Measurements from ENCODE around the gene SH3GL1.

The SH3GL1 gene

DNA sequence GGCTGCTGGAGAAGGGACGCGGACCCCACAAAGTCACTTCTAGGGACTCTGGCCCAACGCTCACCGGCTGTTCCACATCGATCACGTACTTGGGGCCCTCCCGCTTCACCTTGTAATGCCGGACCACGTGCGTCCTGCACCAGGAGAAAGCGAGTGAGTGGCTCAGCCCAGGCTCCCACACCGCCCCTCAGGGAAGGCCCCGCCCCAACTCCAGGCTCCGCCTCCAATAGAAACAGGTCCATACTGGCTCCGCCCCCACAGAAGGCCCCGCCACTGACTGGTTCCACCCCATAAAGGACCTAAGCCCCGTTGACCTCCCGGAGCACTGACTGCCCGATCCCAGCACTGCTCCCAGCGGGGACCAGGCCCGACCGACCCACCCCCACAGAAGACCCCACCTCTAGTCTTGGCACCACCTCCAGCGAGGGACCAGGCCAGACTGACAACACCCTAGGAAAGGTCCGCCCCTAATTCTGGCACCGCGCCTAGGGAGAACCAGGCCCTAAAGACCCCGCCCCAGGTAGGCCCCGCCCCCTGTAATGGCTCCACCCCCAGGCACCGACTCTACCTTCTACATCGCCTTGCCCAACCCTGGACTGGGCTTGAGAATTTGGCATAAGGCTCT lies 73.0 kb downstream of the SH3GL1 start:
- DNase-seq (peak; percentile 25), ATAC-seq (ENCODE audit: insufficient read depth, low read depth) (no peak)
- no peaks in the 10 kb centered on the region for H3K79me2 ChIP-seq (ENCODE audit: insufficient read depth, low read length)
- no peaks in the 10 kb centered on the region for H3K36me3 ChIP-seq (ENCODE audit: insufficient read depth, low read length)
- no peaks in the 10 kb centered on the region for H3K27me3 ChIP-seq (ENCODE audit: insufficient read depth, low read length, poor library complexity)
- no peak overlapping the region for H3K4me2 ChIP-seq (ENCODE audit: insufficient read depth, low read length)
- no peaks in the 10 kb centered on the region for H3K4me1 ChIP-seq (ENCODE audit: insufficient read depth, low read length)
- no peak overlapping the region for H3K9ac ChIP-seq (ENCODE audit: low read depth, low read length)
- no peak for TF ChIP-seq EZH2 (IDR thresholded peaks at IDR 0.05; ENCODE audit: borderline replicate concordance, low read depth, low read length, severe bottlenecking)
- TF ChIP-seq, protein P1, sequence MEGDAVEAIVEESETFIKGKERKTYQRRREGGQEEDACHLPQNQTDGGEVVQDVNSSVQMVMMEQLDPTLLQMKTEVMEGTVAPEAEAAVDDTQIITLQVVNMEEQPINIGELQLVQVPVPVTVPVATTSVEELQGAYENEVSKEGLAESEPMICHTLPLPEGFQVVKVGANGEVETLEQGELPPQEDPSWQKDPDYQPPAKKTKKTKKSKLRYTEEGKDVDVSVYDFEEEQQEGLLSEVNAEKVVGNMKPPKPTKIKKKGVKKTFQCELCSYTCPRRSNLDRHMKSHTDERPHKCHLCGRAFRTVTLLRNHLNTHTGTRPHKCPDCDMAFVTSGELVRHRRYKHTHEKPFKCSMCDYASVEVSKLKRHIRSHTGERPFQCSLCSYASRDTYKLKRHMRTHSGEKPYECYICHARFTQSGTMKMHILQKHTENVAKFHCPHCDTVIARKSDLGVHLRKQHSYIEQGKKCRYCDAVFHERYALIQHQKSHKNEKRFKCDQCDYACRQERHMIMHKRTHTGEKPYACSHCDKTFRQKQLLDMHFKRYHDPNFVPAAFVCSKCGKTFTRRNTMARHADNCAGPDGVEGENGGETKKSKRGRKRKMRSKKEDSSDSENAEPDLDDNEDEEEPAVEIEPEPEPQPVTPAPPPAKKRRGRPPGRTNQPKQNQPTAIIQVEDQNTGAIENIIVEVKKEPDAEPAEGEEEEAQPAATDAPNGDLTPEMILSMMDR (IDR thresholded peaks at IDR 0.05; ENCODE audit: borderline replicate concordance, extremely low read depth, low read length, poor library complexity, severe bottlenecking): no peak
- H2AFZ ChIP-seq (ENCODE audit: low read depth, low read length): no peak overlapping the region
- H3K9me3 ChIP-seq (ENCODE audit: insufficient read depth, low read length, severe bottlenecking): no peaks in the 10 kb centered on the region
- H3K27ac ChIP-seq (ENCODE audit: low read length): no peak overlapping the region
- H3K4me3 ChIP-seq (ENCODE audit: low read depth in 1 of 2, low read length in 2 of 2): no peak overlapping the region
- no peaks in the 10 kb centered on the region for H4K20me1 ChIP-seq (ENCODE audit: insufficient read depth, low read length)

DNA sequence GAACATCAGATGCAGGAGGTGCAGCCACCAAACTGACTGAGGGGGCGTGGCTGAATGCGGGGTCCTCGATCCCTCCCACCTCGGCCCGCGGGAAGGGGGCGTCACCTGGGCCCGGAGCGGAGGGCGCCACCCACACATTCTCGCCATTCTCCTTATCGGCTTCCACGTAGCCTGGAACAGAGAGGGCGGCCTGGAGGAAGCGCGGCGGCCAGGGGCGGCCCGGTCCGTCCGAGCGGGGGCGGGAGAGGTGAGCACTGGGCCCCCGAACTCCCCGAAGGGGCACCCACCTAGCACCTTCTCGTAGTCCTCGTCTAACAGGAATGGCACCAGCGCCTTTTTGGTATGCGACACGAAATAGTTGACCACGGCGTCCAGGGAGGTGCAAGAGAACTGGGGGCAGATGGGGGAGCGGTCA lies 73.5 kb downstream of the SH3GL1 start:
- Histone ChIP-seq H2AFZ (ENCODE audit: low read depth, low read length) (no peak overlapping the region), H3K27me3 (ENCODE audit: insufficient read depth, low read length, poor library complexity) (no peaks in the 10 kb centered on the region), H3K79me2 (ENCODE audit: insufficient read depth, low read length) (no peaks in the 10 kb centered on the region), H4K20me1 (ENCODE audit: insufficient read depth, low read length) (no peaks in the 10 kb centered on the region), H3K9me3 (ENCODE audit: insufficient read depth, low read length, severe bottlenecking) (no peaks in the 10 kb centered on the region), H3K27ac (ENCODE audit: low read length) (no peak overlapping the region), H3K4me1 (ENCODE audit: insufficient read depth, low read length) (no peaks in the 10 kb centered on the region), H3K4me2 (ENCODE audit: insufficient read depth, low read length) (no peak overlapping the region), H3K36me3 (ENCODE audit: insufficient read depth, low read length) (no peaks in the 10 kb centered on the region), H3K4me3 (ENCODE audit: low read depth in 1 of 2, low read length in 2 of 2) (no peak overlapping the region), H3K9ac (ENCODE audit: low read depth, low read length) (no peak overlapping the region)
- ATAC-seq (ENCODE audit: insufficient read depth, low read depth) (no peak), DNase-seq (no peak)
- TF ChIP-seq, protein P1 (IDR thresholded peaks at IDR 0.05; ENCODE audit: borderline replicate concordance, extremely low read depth, low read length, poor library complexity, severe bottlenecking): no peak
- TF ChIP-seq EZH2 (IDR thresholded peaks at IDR 0.05; ENCODE audit: borderline replicate concordance, low read depth, low read length, severe bottlenecking): no peak

DNA sequence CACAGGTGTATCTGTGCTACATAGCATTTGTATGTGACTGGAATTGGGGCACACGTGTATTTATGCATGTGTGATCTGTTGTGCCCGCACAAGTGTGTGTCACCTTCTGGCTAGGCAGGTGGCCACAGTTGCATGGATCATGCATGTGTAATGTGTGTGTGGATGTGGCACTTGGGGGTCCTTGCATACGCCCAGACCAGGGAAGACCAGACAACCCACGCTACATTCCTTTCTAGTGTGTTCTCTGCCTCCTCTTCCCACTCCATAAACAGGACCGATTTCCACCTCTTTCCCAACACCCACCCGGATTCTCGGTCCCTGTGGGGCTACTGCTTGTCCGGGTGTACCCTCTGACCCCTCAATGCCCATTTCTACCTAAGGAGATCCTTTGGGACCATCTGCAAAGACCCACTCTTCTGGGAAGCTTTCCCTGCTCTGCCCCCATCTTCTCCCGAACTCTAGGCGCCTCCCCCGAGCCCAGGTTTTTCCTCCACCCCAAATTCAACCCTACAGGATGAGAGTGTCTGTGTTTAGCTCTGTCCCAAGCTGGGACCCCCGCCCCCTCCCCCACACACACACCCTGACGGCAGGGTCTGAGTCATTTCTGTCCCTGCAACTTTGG lies 74.0 kb downstream of the SH3GL1 start:
- DNase-seq: no peak
- Histone ChIP-seq H3K9me3 (ENCODE audit: insufficient read depth, low read length, severe bottlenecking) (no peaks in the 10 kb centered on the region), H2AFZ (ENCODE audit: low read depth, low read length) (no peak overlapping the region), H3K36me3 (ENCODE audit: insufficient read depth, low read length) (no peaks in the 10 kb centered on the region), H3K79me2 (ENCODE audit: insufficient read depth, low read length) (no peaks in the 10 kb centered on the region), H4K20me1 (ENCODE audit: insufficient read depth, low read length) (no peaks in the 10 kb centered on the region), H3K27me3 (ENCODE audit: insufficient read depth, low read length, poor library complexity) (no peaks in the 10 kb centered on the region), H3K27ac (ENCODE audit: low read length) (no peak overlapping the region), H3K9ac (ENCODE audit: low read depth, low read length) (no peak overlapping the region), H3K4me2 (ENCODE audit: insufficient read depth, low read length) (no peak overlapping the region), H3K4me1 (ENCODE audit: insufficient read depth, low read length) (no peaks in the 10 kb centered on the region), H3K4me3 (ENCODE audit: low read depth in 1 of 2, low read length in 2 of 2) (no peak overlapping the region)
- no peak for ATAC-seq (ENCODE audit: insufficient read depth, low read depth)
- no peak for TF ChIP-seq EZH2 (IDR thresholded peaks at IDR 0.05; ENCODE audit: borderline replicate concordance, low read depth, low read length, severe bottlenecking)
- TF ChIP-seq, protein P1 (IDR thresholded peaks at IDR 0.05; ENCODE audit: borderline replicate concordance, extremely low read depth, low read length, poor library complexity, severe bottlenecking): no peak

Measured in DND-41 (cell line).